ENCODE data around the gene HGF.

DNA sequence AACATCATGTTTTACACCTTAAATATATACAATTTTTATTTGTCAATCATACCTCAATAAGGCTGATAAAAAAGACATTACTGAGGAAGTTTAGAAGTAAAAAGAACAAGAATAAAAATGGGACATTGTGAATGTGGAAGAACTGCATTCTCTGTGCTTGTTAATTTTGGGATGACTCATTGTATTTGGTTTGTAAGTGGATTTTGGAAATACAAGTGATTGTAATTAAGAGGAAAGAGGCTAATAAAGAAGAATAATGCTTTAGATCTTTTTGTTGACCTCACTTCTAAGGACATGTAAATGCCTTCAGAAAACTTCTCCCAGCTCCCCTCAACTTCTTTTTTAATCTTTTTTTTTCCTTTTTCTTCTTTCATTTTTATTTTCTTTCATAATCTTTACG is 76.0 kb downstream of the HGF start:
- TF ChIP-seq, protein P1, sequence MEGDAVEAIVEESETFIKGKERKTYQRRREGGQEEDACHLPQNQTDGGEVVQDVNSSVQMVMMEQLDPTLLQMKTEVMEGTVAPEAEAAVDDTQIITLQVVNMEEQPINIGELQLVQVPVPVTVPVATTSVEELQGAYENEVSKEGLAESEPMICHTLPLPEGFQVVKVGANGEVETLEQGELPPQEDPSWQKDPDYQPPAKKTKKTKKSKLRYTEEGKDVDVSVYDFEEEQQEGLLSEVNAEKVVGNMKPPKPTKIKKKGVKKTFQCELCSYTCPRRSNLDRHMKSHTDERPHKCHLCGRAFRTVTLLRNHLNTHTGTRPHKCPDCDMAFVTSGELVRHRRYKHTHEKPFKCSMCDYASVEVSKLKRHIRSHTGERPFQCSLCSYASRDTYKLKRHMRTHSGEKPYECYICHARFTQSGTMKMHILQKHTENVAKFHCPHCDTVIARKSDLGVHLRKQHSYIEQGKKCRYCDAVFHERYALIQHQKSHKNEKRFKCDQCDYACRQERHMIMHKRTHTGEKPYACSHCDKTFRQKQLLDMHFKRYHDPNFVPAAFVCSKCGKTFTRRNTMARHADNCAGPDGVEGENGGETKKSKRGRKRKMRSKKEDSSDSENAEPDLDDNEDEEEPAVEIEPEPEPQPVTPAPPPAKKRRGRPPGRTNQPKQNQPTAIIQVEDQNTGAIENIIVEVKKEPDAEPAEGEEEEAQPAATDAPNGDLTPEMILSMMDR (IDR thresholded peaks at IDR 0.05) = no peak
- no peak for TF ChIP-seq POLR2A (IDR thresholded peaks at IDR 0.05)
